Endothelial cell of umbilical vein (primary cell): ENCODE measurements around the gene CYP27C1.

ENCODE experiments used
- CTCF ChIP-seq, 2 donors: IDR thresholded peaks; 1 replicate in 1 of 2; 2 replicates in 1 of 2; pipeline ENCODE4 v1.5.1; 2011; ENCODE audit warnings: low read length in 2 of 2, mild to moderate bottlenecking in 2 of 2, moderate library complexity in 2 of 2, control low read depth in 1 of 2, inconsistent platforms in 1 of 2, low read depth in 1 of 2; ENCODE audit not compliant: insufficient read depth in 1 of 2; ENCODE audit errors: extremely low read depth in 1 of 2
- POLR2A ChIP-seq: IDR thresholded peaks from 2 replicates; pipeline ENCODE4 v1.6.1; 2012; ENCODE audit warnings: low read depth, mild to moderate bottlenecking, control low read depth, low read length
- POLR2AphosphoS5 ChIP-seq: IDR thresholded peaks from 2 replicates; pipeline ENCODE4 v1.6.1; 2012; ENCODE audit warnings: low read depth, mild to moderate bottlenecking, control low read depth, low read length, moderate library complexity; ENCODE audit not compliant: insufficient read depth

- TF ChIP-seq CTCF (IDR thresholded peaks at IDR 0.05; ENCODE audit: extremely low read depth in 1 of 2, insufficient read depth in 1 of 2, low read depth in 1 of 2, low read length in 2 of 2): no peak
- no peak for TF ChIP-seq POLR2A
- TF ChIP-seq POLR2AphosphoS5: no peak
These were observed 8.0 kb upstream of the CYP27C1 start for GRCh38 chr2:127228102-127228501.
